HepG2 (cell line): Measurements from ENCODE around the gene TMEM63C. TPM values are rescaled to one million over a fixed set of nuclear protein-coding genes. Genes with fewer than 3 reads are reported as not detected.

Experiments used
- ATRX ChIP-seq: sonication (generic); formaldehyde crosslinking; IDR thresholded peaks from 2 replicates; pipeline ENCODE4 v1.4.0; 2020; ENCODE audit warnings: missing genetic modification reagents, borderline replicate concordance
- EP300 ChIP-seq, 3 experiments: sonication (generic) in 1 of 3; formaldehyde crosslinking in 1 of 3; IDR thresholded peaks; 2 replicates each; pipeline versions ENCODE4 v1.5.1 to v1.6.1; 2011 to 2020; ENCODE audit warnings: low read depth in 2 of 3, low read length in 2 of 3, borderline replicate concordance in 1 of 3, improper control_type of control experiment in 1 of 3, mild to moderate bottlenecking in 1 of 3, missing genetic modification reagents in 1 of 3, moderate library complexity in 1 of 3
- FLYWCH1 ChIP-seq: sonication (generic); formaldehyde crosslinking; IDR thresholded peaks from 2 replicates; pipeline ENCODE4 v1.8.1; 2023; ENCODE audit warnings: mild to moderate bottlenecking, missing genetic modification reagents
- FOXK1 ChIP-seq: sonication (generic); formaldehyde crosslinking; IDR thresholded peaks from 2 replicates; pipeline ENCODE4 v1.4.0; 2020; ENCODE audit warnings: low read depth, missing genetic modification reagents, borderline replicate concordance
- GATAD1 ChIP-seq: IDR thresholded peaks from 2 replicates; pipeline ENCODE4 v1.6.1; 2016; ENCODE audit warnings: missing genetic modification reagents, missing compliant biosample characterization
- HDAC6 ChIP-seq: fragments of 200-600 bp; sonication (generic); IDR thresholded peaks from 2 replicates; pipeline ENCODE4 v1.7.0; 2017; ENCODE audit warnings: mild to moderate bottlenecking, antibody characterized with exemption, low read length, low read depth
- HNRNPLL ChIP-seq: fragments of 200-400 bp; formaldehyde crosslinking; IDR thresholded peaks from 2 replicates; pipeline ENCODE4 v1.6.1; 2017; ENCODE audit warnings: mild to moderate bottlenecking, low read depth, low read length; ENCODE audit not compliant: poor library complexity, severe bottlenecking
- KMT2B ChIP-seq: IDR thresholded peaks from 2 replicates; pipeline ENCODE4 v1.6.1; 2016; ENCODE audit warnings: missing genetic modification reagents, missing compliant biosample characterization
- NR1H2 ChIP-seq: sonication (generic); formaldehyde crosslinking; IDR thresholded peaks from 2 replicates; pipeline ENCODE4 v1.8.1; 2022; ENCODE audit warnings: low read depth, missing genetic modification reagents, borderline replicate concordance
- RCOR2 ChIP-seq: IDR thresholded peaks from 2 replicates; pipeline ENCODE4 v1.6.1; 2016; ENCODE audit warnings: missing biosample characterization, missing genetic modification reagents
- RORA ChIP-seq: sonication (generic); formaldehyde crosslinking; IDR thresholded peaks from 2 replicates; pipeline ENCODE4 v1.5.0; 2020; ENCODE audit warnings: mild to moderate bottlenecking, missing genetic modification reagents, moderate library complexity
- TARDBP ChIP-seq: sonication (generic); formaldehyde crosslinking; IDR thresholded peaks from 2 replicates; pipeline ENCODE4 v1.8.0; 2022; ENCODE audit warnings: mild to moderate bottlenecking, missing genetic modification reagents
- TCF12 ChIP-seq, 2 experiments: fragments of 450-650 bp in 1 of 2; sonication (generic) in 1 of 2; formaldehyde crosslinking in 1 of 2; IDR thresholded peaks; 2 replicates each; pipeline versions ENCODE4 v1.6.1 to v1.8.0; 2017 to 2022; ENCODE audit warnings: antibody characterized with exemption in 1 of 2, mild to moderate bottlenecking in 1 of 2, missing genetic modification reagents in 1 of 2, moderate library complexity in 1 of 2
- TRIM24 ChIP-seq: sonication (generic); formaldehyde crosslinking; IDR thresholded peaks from 2 replicates; pipeline ENCODE4 v1.8.0; 2022; ENCODE audit warnings: mild to moderate bottlenecking, missing genetic modification reagents
- ZNF24 ChIP-seq: fragments of 450-650 bp; IDR thresholded peaks from 2 replicates; pipeline ENCODE4 v1.6.1; 2017; ENCODE audit warnings: antibody characterized with exemption, mild to moderate bottlenecking
- ZNF260 ChIP-seq: sonication (generic); formaldehyde crosslinking; IDR thresholded peaks from 2 replicates; pipeline ENCODE4 v1.4.0; 2020; ENCODE audit warnings: missing genetic modification reagents, low read depth, mild to moderate bottlenecking, borderline replicate concordance
- ZNF496 ChIP-seq: sonication (generic); formaldehyde crosslinking; IDR thresholded peaks from 2 replicates; pipeline ENCODE4 v1.8.1; 2023; ENCODE audit warnings: mild to moderate bottlenecking, moderate library complexity, missing genetic modification reagents; ENCODE audit not compliant: insufficient replicate concordance
- ZNF563 ChIP-seq: sonication (generic); formaldehyde crosslinking; IDR thresholded peaks from 2 replicates; pipeline ENCODE4 v1.8.0; 2022; ENCODE audit warnings: mild to moderate bottlenecking, moderate library complexity, missing genetic modification reagents
- ZNF589 ChIP-seq: sonication (generic); formaldehyde crosslinking; conservative IDR thresholded peaks from 2 replicates; pipeline ENCODE4 v1.8.0; 2022; ENCODE audit warnings: mild to moderate bottlenecking, moderate library complexity, missing genetic modification reagents
- ZNF788 ChIP-seq: sonication (generic); formaldehyde crosslinking; IDR thresholded peaks from 2 replicates; pipeline ENCODE4 v1.5.0; 2020; ENCODE audit warnings: mild to moderate bottlenecking, missing genetic modification reagents, borderline replicate concordance
- ZNF883 ChIP-seq: sonication (generic); formaldehyde crosslinking; IDR thresholded peaks from 2 replicates; pipeline ENCODE4 v1.5.1; 2020; ENCODE audit warnings: mild to moderate bottlenecking, missing genetic modification reagents; ENCODE audit errors: not compliant biosample characterization
- ZSCAN9 ChIP-seq: IDR thresholded peaks from 2 replicates; pipeline ENCODE4 v1.6.1; 2016; ENCODE audit warnings: borderline replicate concordance
- polyA plus RNA-seq, 8 experiments: library from polyadenylated mRNA; depleted of rRNA in 3 of 8; stranded (reverse) in 7 of 8; unstranded in 1 of 8; fragments of >200 nt; fragmentation: Illumina TruSeq in 4 of 8; extraction: Trizol in 4 of 8; gene quantifications; 2 replicates each; pipeline versions ENCODE4 v1.2.1 to v1.2.3, GENCODE V29; 2011 to 2016; ENCODE audit warnings: low read depth in 4 of 8, missing spikeins in 1 of 8, mixed read lengths in 1 of 8; ENCODE audit not compliant: insufficient read depth in 1 of 8
- total RNA-seq, 5 experiments: library from RNA; depleted of rRNA; stranded (reverse); fragments of >200 nt; fragmentation: Illumina TruSeq; extraction: Trizol; gene quantifications; 2 replicates each; pipeline ENCODE4 v1.2.3, GENCODE V29; 2016; ENCODE audit warnings: low read depth in 1 of 5
- TF ChIP-seq, protein P1 (sequence below): sonication (generic); formaldehyde crosslinking; conservative IDR thresholded peaks from 2 replicates; pipeline ENCODE4 v1.4.0; 2020; ENCODE audit warnings: missing genetic modification reagents
- TF ChIP-seq, protein P2 (sequence below): sonication (generic); formaldehyde crosslinking; IDR thresholded peaks from 2 replicates; pipeline ENCODE4 v1.4.0; 2020; ENCODE audit warnings: mild to moderate bottlenecking, missing genetic modification reagents
- TF ChIP-seq, protein P3 (sequence below): sonication (generic); formaldehyde crosslinking; IDR thresholded peaks from 2 replicates; pipeline ENCODE4 v1.8.1; 2022; ENCODE audit warnings: mild to moderate bottlenecking, missing genetic modification reagents
- TF ChIP-seq, protein P4 (sequence below): fragments of 450-650 bp; IDR thresholded peaks from 2 replicates; pipeline ENCODE4 v1.6.1; 2017
- TF ChIP-seq, protein P5 (sequence below): sonication (generic); formaldehyde crosslinking; IDR thresholded peaks from 2 replicates; pipeline ENCODE4 v1.4.0; 2020; ENCODE audit warnings: missing genetic modification reagents

Gene TMEM63C
- total and polyA plus RNA-seq, 2 of the 13 experiments (the other 11 are each of a cell fraction or from before 2014, with no cell fraction given), result 0.17 to 0.27 TPM

DNA sequence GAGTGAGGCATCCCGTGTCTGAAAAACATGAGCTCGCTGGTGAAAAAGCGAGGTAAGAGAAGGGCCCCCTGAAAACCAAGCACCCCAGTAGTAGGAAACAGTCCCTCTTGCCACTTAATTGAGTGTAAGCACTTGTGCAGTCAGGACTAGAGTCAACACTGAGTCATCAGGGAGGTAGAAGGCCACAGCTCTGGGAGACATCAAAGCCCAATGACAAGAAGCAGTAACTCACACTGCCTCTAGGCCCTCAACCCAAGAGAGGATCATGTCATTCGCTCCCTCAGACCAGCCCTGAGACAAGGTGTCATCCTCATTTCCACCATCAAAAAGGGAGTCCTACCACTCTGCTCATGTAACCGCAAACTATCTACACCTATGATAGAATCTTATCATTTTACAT, 121.3 kb downstream of the TMEM63C start (continued):
- TF ChIP-seq RORA (CRISPR knock-in tag) (no peak), RCOR2 (CRISPR knock-in tag) (no peak), ZNF24 (no peak), KMT2B (no peak), ZNF260 (no peak), ZNF563 (CRISPR knock-in tag) (no peak), TARDBP (CRISPR knock-in tag) (no peak), ZSCAN9 (CRISPR knock-in tag) (no peak), ATRX (CRISPR knock-in tag) (no peak), HNRNPLL (no peak), ZNF883 (no peak), HDAC6 (no peak), GATAD1 (CRISPR knock-in tag) (no peak), TCF12 (IDR thresholded peaks at IDR 0.05) (no peak), TCF12 (CRISPR knock-in tag; IDR thresholded peaks at IDR 0.05) (no peak), TRIM24 (CRISPR knock-in tag) (no peak), FOXK1 (CRISPR knock-in tag) (0 out of 2 replicates have a peak, but pooled peaks have one; percentile 17), ZNF788 (CRISPR knock-in tag) (no peak), EP300 (IDR thresholded peaks at IDR 0.05; ENCODE audit: low read depth in 2 of 2, low read length in 2 of 2) (peak in 1 of 2 experiments; percentile 60; a peak in 1 of 4 replicates), EP300 (CRISPR knock-in tag; IDR thresholded peaks at IDR 0.05; ENCODE audit: borderline replicate concordance) (0 out of 2 replicates have a peak, but pooled peaks have one; percentile 24), ZNF496 (CRISPR knock-in tag) (no peak), FLYWCH1 (CRISPR knock-in tag) (no peak), NR1H2 (no peak), ZNF589 (CRISPR knock-in tag) (no peak)
- TF ChIP-seq, protein P1, sequence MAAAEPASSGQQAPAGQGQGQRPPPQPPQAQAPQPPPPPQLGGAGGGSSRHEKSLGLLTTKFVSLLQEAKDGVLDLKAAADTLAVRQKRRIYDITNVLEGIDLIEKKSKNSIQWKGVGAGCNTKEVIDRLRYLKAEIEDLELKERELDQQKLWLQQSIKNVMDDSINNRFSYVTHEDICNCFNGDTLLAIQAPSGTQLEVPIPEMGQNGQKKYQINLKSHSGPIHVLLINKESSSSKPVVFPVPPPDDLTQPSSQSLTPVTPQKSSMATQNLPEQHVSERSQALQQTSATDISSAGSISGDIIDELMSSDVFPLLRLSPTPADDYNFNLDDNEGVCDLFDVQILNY (CRISPR knock-in tag), result no peak
- TF ChIP-seq, protein P2, sequence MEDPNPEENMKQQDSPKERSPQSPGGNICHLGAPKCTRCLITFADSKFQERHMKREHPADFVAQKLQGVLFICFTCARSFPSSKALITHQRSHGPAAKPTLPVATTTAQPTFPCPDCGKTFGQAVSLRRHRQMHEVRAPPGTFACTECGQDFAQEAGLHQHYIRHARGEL (CRISPR knock-in tag), result no peak
- TF ChIP-seq, protein P3, sequence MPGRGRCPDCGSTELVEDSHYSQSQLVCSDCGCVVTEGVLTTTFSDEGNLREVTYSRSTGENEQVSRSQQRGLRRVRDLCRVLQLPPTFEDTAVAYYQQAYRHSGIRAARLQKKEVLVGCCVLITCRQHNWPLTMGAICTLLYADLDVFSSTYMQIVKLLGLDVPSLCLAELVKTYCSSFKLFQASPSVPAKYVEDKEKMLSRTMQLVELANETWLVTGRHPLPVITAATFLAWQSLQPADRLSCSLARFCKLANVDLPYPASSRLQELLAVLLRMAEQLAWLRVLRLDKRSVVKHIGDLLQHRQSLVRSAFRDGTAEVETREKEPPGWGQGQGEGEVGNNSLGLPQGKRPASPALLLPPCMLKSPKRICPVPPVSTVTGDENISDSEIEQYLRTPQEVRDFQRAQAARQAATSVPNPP (CRISPR knock-in tag), result no peak
- TF ChIP-seq, protein P4, sequence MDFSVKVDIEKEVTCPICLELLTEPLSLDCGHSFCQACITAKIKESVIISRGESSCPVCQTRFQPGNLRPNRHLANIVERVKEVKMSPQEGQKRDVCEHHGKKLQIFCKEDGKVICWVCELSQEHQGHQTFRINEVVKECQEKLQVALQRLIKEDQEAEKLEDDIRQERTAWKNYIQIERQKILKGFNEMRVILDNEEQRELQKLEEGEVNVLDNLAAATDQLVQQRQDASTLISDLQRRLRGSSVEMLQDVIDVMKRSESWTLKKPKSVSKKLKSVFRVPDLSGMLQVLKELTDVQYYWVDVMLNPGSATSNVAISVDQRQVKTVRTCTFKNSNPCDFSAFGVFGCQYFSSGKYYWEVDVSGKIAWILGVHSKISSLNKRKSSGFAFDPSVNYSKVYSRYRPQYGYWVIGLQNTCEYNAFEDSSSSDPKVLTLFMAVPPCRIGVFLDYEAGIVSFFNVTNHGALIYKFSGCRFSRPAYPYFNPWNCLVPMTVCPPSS, result no peak
- TF ChIP-seq, protein P5, sequence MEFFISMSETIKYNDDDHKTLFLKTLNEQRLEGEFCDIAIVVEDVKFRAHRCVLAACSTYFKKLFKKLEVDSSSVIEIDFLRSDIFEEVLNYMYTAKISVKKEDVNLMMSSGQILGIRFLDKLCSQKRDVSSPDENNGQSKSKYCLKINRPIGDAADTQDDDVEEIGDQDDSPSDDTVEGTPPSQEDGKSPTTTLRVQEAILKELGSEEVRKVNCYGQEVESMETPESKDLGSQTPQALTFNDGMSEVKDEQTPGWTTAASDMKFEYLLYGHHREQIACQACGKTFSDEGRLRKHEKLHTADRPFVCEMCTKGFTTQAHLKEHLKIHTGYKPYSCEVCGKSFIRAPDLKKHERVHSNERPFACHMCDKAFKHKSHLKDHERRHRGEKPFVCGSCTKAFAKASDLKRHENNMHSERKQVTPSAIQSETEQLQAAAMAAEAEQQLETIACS, result no peak
